Measurements from ENCODE around the gene BOK. TPM values are rescaled to one million over a fixed set of nuclear protein-coding genes. Genes with fewer than 3 reads are reported as not detected.

Gene BOK
- total and polyA plus RNA-seq, 9 of the 15 experiments (the other 6 are each of a cell fraction or from before 2014, with no cell fraction given): 0.03 to 3.3 (median 2.0) TPM; not detected in 1

GRCh38 chr2:241617431-241618154 is 59.0 kb downstream of the BOK start (continued):
- no peak for TF ChIP-seq NKRF (IDR thresholded peaks at IDR 0.05; ENCODE audit: borderline replicate concordance)
- no peak for TF ChIP-seq FUS (optimal IDR thresholded peaks at IDR 0.05; ENCODE audit: low read depth, low read length)
- no peak for TF ChIP-seq ZNF785 (CRISPR knock-in tag; IDR thresholded peaks at IDR 0.05)
- TF ChIP-seq NR2F6 (CRISPR knock-in tag; IDR thresholded peaks at IDR 0.05): no peak
- TF ChIP-seq GATAD2B (IDR thresholded peaks at IDR 0.05; ENCODE audit: borderline replicate concordance): no peak
- no peak for TF ChIP-seq ZNF24 (IDR thresholded peaks at IDR 0.05)
- TF ChIP-seq SMARCE1 (IDR thresholded peaks at IDR 0.05): no peak
- TF ChIP-seq GABPA (tag; conservative IDR thresholded peaks at IDR 0.05; ENCODE audit: low read depth): peak; percentile 81
- no peak for TF ChIP-seq NELFE (IDR thresholded peaks at IDR 0.05; ENCODE audit: insufficient read depth, insufficient read length)
- peak; percentile 72 for TF ChIP-seq ZNF143 (CRISPR knock-in tag; IDR thresholded peaks at IDR 0.05)
- TF ChIP-seq NR2C2 (CRISPR knock-in tag; IDR thresholded peaks at IDR 0.05): no peak
- TF ChIP-seq NR2C2 (tag; IDR thresholded peaks at IDR 0.05): peak; percentile 46

All from K562 (cell line).